HCT116 (cell line): ENCODE measurements around the gene CHST11. TPM values are rescaled to one million over a fixed set of nuclear protein-coding genes. Genes with fewer than 3 reads are reported as not detected.

ENCODE experiments used
- ATAC-seq: fragments of 200-7000 bp; cut with Tn5 transposase; 2 replicates; pipeline ENCODE4 v1.9.1; 2020; ENCODE audit warnings: mild to moderate bottlenecking, moderate library complexity
- BruUV-seq: library from RNA; stranded (reverse); fragments of 400-500 nt; replicated peaks from 2 replicates; lab custom pipeline; 2021; lab: Mats Ljungman, UMichigan
- CTCF ChIA-PET: fragments of 300-600 bp; sonication (Branson Sonifier 250); formaldehyde crosslinking; loops from one replicate; lab custom pipeline; 2021; ENCODE audit warnings: antibody characterized with exemption; lab: Charles Lee
- POLR2A ChIA-PET: fragments of 300-600, 350-600 bp; sonication (Branson Sonifier 250); formaldehyde crosslinking; loops from one replicate; lab custom pipeline; 2021; ENCODE audit warnings: antibody characterized with exemption; lab: Charles Lee
- RAD21 ChIA-PET, 2 experiments: fragments of 300-600 bp; sonication (Branson Sonifier 250); formaldehyde crosslinking; loops; one replicate each; lab custom pipeline; 2023; ENCODE audit warnings: low total read pairs in 2 of 2; ENCODE audit not compliant: uncharacterized antibody in 2 of 2, unreplicated experiment in 2 of 2, low non-redundant PET in 1 of 2; lab: Charles Lee
- DNase-seq: peaks from one replicate; pipeline ENCODE4 v3.0.0-alpha.2; 2010; ENCODE audit warnings: low read depth, low spot score
- H2AFZ ChIP-seq: fragments of 200-600 bp; shearing (Covaris generic), sonication (generic); 2 replicates; pipeline ENCODE4 v1.6.1; 2017; ENCODE audit warnings: low read depth, mixed run types, mixed read lengths, antibody characterized with exemption, low read length; ENCODE audit not compliant: poor library complexity, severe bottlenecking
- H3K27ac ChIP-seq: 2 replicates; pipeline ENCODE4 v1.5.1; 2012; ENCODE audit warnings: low read depth, low read length
- H3K27me3 ChIP-seq: fragments of 200-600 bp; sonication (generic); 2 replicates; pipeline ENCODE4 v1.6.1; 2016; ENCODE audit warnings: mixed run types, low read length, mixed read lengths; ENCODE audit not compliant: insufficient read depth
- H3K36me3 ChIP-seq, 2 experiments: fragments of 200-500 bp in 1 of 2; fragments of 200-600 bp in 1 of 2; sonication (Bioruptor generic) in 1 of 2; sonication (generic) in 1 of 2; 2 replicates each; pipeline versions ENCODE4 v1.5.1 to v1.6.1; 2014 to 2016; ENCODE audit warnings: low read length in 2 of 2, inconsistent platforms in 1 of 2, mixed read lengths in 1 of 2, mixed run types in 1 of 2; ENCODE audit not compliant: insufficient read depth in 2 of 2, control insufficient read depth in 1 of 2
- H3K4me1 ChIP-seq, 2 experiments: fragments of 200-600 bp in 1 of 2; sonication (generic) in 1 of 2; 2 replicates each; pipeline versions ENCODE4 v1.5.1 to v1.6.1; 2012 to 2017; ENCODE audit warnings: low read length in 2 of 2, inconsistent platforms in 1 of 2, mild to moderate bottlenecking in 1 of 2, mixed read lengths in 1 of 2, mixed run types in 1 of 2, moderate library complexity in 1 of 2; ENCODE audit not compliant: insufficient read depth in 2 of 2, control insufficient read depth in 1 of 2
- H3K4me2 ChIP-seq: fragments of 200-600 bp; sonication (generic); 2 replicates; pipeline ENCODE4 v1.6.1; 2017; ENCODE audit warnings: mixed run types, low read length, mixed read lengths
- H3K4me3 ChIP-seq, 2 experiments: fragments of 200-600 bp in 1 of 2; sonication (generic) in 1 of 2; replicated peaks in 1 of 2; 2 replicates each; pipeline ENCODE4 v1.5.1; 2011 to 2016; ENCODE audit warnings: low read length in 2 of 2, control low read depth in 1 of 2, low read depth in 1 of 2, mild to moderate bottlenecking in 1 of 2, mixed read lengths in 1 of 2, mixed run types in 1 of 2
- H3K79me2 ChIP-seq: fragments of 200-600 bp; sonication (generic); 2 replicates; pipeline ENCODE4 v1.6.1; 2017; ENCODE audit warnings: mild to moderate bottlenecking, mixed run types, low read length, moderate library complexity, mixed read lengths; ENCODE audit not compliant: insufficient read depth
- H3K9ac ChIP-seq: fragments of 200-600 bp; sonication (generic); 2 replicates; pipeline ENCODE4 v1.6.1; 2016; ENCODE audit warnings: low read length, mixed read lengths
- H3K9me2 ChIP-seq: fragments of 200-600 bp; sonication (generic), shearing (Covaris generic); 2 replicates; pipeline ENCODE4 v1.6.1; 2017; ENCODE audit warnings: mixed run types, mild to moderate bottlenecking, moderate library complexity; ENCODE audit not compliant: insufficient read depth
- H3K9me3 ChIP-seq, 2 experiments: fragments of 200-500 bp in 1 of 2; fragments of 200-600 bp in 1 of 2; sonication (Bioruptor generic) in 1 of 2; sonication (generic) in 1 of 2; 2 replicates each; pipeline ENCODE4 v1.6.1; 2014 to 2017; ENCODE audit warnings: low read length in 2 of 2, mixed read lengths in 2 of 2, inconsistent platforms in 1 of 2, low read depth in 1 of 2, mild to moderate bottlenecking in 1 of 2, mixed run types in 1 of 2, moderate library complexity in 1 of 2; ENCODE audit not compliant: control insufficient read depth in 1 of 2, insufficient read depth in 1 of 2
- H4K20me1 ChIP-seq: fragments of 200-600 bp; sonication (generic), shearing (Covaris generic); 2 replicates; pipeline ENCODE4 v1.6.1; 2017; ENCODE audit warnings: mixed run types, mild to moderate bottlenecking, moderate library complexity; ENCODE audit not compliant: insufficient read depth
- ATF3 ChIP-seq: IDR thresholded peaks from 2 replicates; pipeline ENCODE4 v1.6.1; 2012
- CEBPB ChIP-seq: IDR thresholded peaks from 2 replicates; pipeline ENCODE4 v1.6.1; 2012; ENCODE audit warnings: low read depth
- CTCF ChIP-seq, 3 experiments: fragments of 200-600 bp in 1 of 3; sonication (generic) in 1 of 3; IDR thresholded peaks in 2 of 3; conservative IDR thresholded peaks in 1 of 3; 2 replicates each; pipeline ENCODE4 v1.5.1; 2012 to 2017; ENCODE audit warnings: low read depth in 2 of 3, low read length in 2 of 3, antibody characterized with exemption in 1 of 3, borderline replicate concordance in 1 of 3, control low read depth in 1 of 3, mild to moderate bottlenecking in 1 of 3, mixed read lengths in 1 of 3, mixed run types in 1 of 3, moderate library complexity in 1 of 3; ENCODE audit not compliant: insufficient read depth in 1 of 3
- ELF1 ChIP-seq: IDR thresholded peaks from 2 replicates; pipeline ENCODE4 v1.6.1; 2012; ENCODE audit warnings: low read depth, borderline replicate concordance
- EZH2phosphoT487 ChIP-seq: fragments of 200-600 bp; IDR thresholded peaks from 2 replicates; pipeline ENCODE4 v1.6.1; 2018; ENCODE audit warnings: antibody characterized with exemption, borderline replicate concordance
- FOSL1 ChIP-seq: IDR thresholded peaks from 2 replicates; pipeline ENCODE4 v1.6.1; 2012; ENCODE audit warnings: low read depth
- JUND ChIP-seq: IDR thresholded peaks from 2 replicates; pipeline ENCODE4 v1.6.1; 2012
- POLR2A ChIP-seq: IDR thresholded peaks from 2 replicates; pipeline ENCODE4 v1.7.0; 2011; ENCODE audit warnings: borderline replicate concordance; ENCODE audit not compliant: insufficient read depth, insufficient read length; ENCODE audit errors: extremely low read depth
- POLR2AphosphoS5 ChIP-seq: IDR thresholded peaks from 2 replicates; pipeline ENCODE4 v1.6.1; 2011; ENCODE audit warnings: mild to moderate bottlenecking, low read depth, low read length, moderate library complexity
- REST ChIP-seq: IDR thresholded peaks from 2 replicates; pipeline ENCODE4 v1.6.1; 2012; ENCODE audit warnings: low read depth
- SIN3A ChIP-seq: IDR thresholded peaks from 2 replicates; pipeline ENCODE4 v1.6.1; 2012; ENCODE audit warnings: low read depth
- SP1 ChIP-seq: IDR thresholded peaks from 2 replicates; pipeline ENCODE4 v1.6.1; 2012; ENCODE audit warnings: low read depth
- SRF ChIP-seq: IDR thresholded peaks from 2 replicates; pipeline ENCODE4 v1.6.1; 2012; ENCODE audit warnings: low read depth
- TCF7L2 ChIP-seq: IDR thresholded peaks from 2 replicates; pipeline ENCODE4 v1.7.0; 2011; ENCODE audit warnings: borderline replicate concordance, inconsistent platforms; ENCODE audit not compliant: insufficient read depth, insufficient read length; ENCODE audit errors: extremely low read depth
- ZFX ChIP-seq: fragments of 450-650 bp; IDR thresholded peaks from 2 replicates; pipeline ENCODE4 v1.6.1; 2017
- ZNF274 ChIP-seq: fragments of 200-500 bp; sonication (Bioruptor generic); IDR thresholded peaks from 2 replicates; pipeline ENCODE4 v1.6.1; 2014; ENCODE audit warnings: mild to moderate bottlenecking, low read depth, low read length, inconsistent platforms
- intact Hi-C: fragments of 100-400 bp; cut with micrococcal nuclease; formaldehyde crosslinking; loops from 2 replicates; pipeline ENCODE4 v1.10.0; 2022
- total RNA-seq: library from RNA; stranded (reverse); gene quantifications from one replicate; pipeline ENCODE4 v1.2.1, GENCODE V29; 2021; ENCODE audit not compliant: unreplicated experiment

Gene CHST11
- total RNA-seq, 1 experiment from 2014 or later = 10.1 TPM

- Histone ChIP-seq H3K9me3 (no peaks in the 10 kb centered on the region), H3K4me1 (peaks cover 0 to 10% of the 10 kb centered on the region in 2 experiments; a peak in 2 of 4 replicates), H4K20me1 (no peaks in the 10 kb centered on the region), H3K9ac (no peak overlapping the region), H2AFZ (no peak overlapping the region), H3K27ac (no peak overlapping the region), H3K36me3 (no peaks in the 10 kb centered on the region), H3K79me2 (no peaks in the 10 kb centered on the region), H3K4me3 (no peak overlapping the region), H3K27me3 (no peaks in the 10 kb centered on the region), H3K9me2 (no peaks in the 10 kb centered on the region), H3K4me2 (no peak overlapping the region)
- POLR2A ChIA-PET = no interaction called here
- intact Hi-C loops = no loop called here
- RAD21 ChIA-PET = no interaction called here
- DNase-seq (no peak), ATAC-seq (no peak)
- no TSS peak for BruUV-seq
- CTCF ChIA-PET = no interaction called here
- TF ChIP-seq JUND (no peak), POLR2AphosphoS5 (no peak), FOSL1 (no peak), ZFX (no peak), CEBPB (no peak), SIN3A (no peak), SP1 (no peak)
Observed at GRCh38 chr12:104501660-104502059, 44.9 kb downstream of the CHST11 start.

- no TSS peak for BruUV-seq
- RAD21 ChIA-PET = no interaction called here
- CTCF ChIA-PET = no interaction called here
- no peaks in the 10 kb centered on the region for H3K36me3 ChIP-seq
- H3K9me3 ChIP-seq = no peaks in the 10 kb centered on the region
- H3K4me2 ChIP-seq = no peak overlapping the region
- ATAC-seq (no peak), DNase-seq (no peak)
- POLR2A ChIA-PET = no interaction called here
- no peaks in the 10 kb centered on the region for H3K27me3 ChIP-seq
- H3K27ac ChIP-seq = no peak overlapping the region
- H3K4me1 ChIP-seq = peaks cover 0 to 10% of the 10 kb centered on the region in 2 experiments; a peak in 2 of 4 replicates
- intact Hi-C loops = no loop called here
- TF ChIP-seq SP1 (no peak), CTCF (IDR thresholded peaks at IDR 0.05 in 2 of 3, conservative IDR thresholded peaks at IDR 0.05 in 1 of 3; ENCODE audit: borderline replicate concordance in 1 of 3, insufficient read depth in 1 of 3, low read depth in 2 of 3, low read length in 2 of 3) (no peak), POLR2A (no peak), ZFX (no peak), JUND (no peak), SIN3A (no peak), SRF (no peak), CEBPB (no peak), ATF3 (no peak), POLR2AphosphoS5 (no peak), ELF1 (no peak), EZH2phosphoT487 (no peak), FOSL1 (no peak), ZNF274 (no peak), REST (no peak), TCF7L2 (no peak)
- no peaks in the 10 kb centered on the region for H4K20me1 ChIP-seq
- no peaks in the 10 kb centered on the region for H3K79me2 ChIP-seq
- H3K9ac ChIP-seq = no peak overlapping the region
- no peak overlapping the region for H2AFZ ChIP-seq
- no peaks in the 10 kb centered on the region for H3K9me2 ChIP-seq
- no peak overlapping the region for H3K4me3 ChIP-seq
Observed at GRCh38 chr12:104502217-104502616, 45.5 kb downstream of the CHST11 start.
